B cell (primary cell): ENCODE data around the gene PABPC1L2A. TPM values are rescaled to one million over a fixed set of nuclear protein-coding genes. Genes with fewer than 3 reads are reported as not detected.
"Not testable (repeated sequence)": the region's sequence is repeated elsewhere in the genome, so short reads cannot be mapped to it uniquely, and the experiment has no call there.

Source experiments
- ATAC-seq: fragments of 200-7000 bp; cut with Tn5 transposase; one replicate; pipeline ENCODE4 v1.10.0; 2021; ENCODE audit warnings: low read depth, mild to moderate bottlenecking, moderate number of reproducible peaks, moderate library complexity
- CTCF ChIA-PET: fragments of 350-600 bp; sonication (Branson Sonifier 250); formaldehyde crosslinking; loops from one replicate; lab custom pipeline; 2021; ENCODE audit warnings: antibody characterized with exemption, inconsistent platforms; lab: Charles Lee
- POLR2A ChIA-PET: fragments of 350-600 bp; sonication (Branson Sonifier 250); formaldehyde crosslinking; loops from one replicate; lab custom pipeline; 2021; ENCODE audit warnings: antibody characterized with exemption; lab: Charles Lee
- DNase-seq: peaks from one replicate; pipeline ENCODE4 v3.0.0; 2013
- H2AFZ ChIP-seq: 2 replicates; pipeline ENCODE4 v1.6.1; 2012; ENCODE audit warnings: mild to moderate bottlenecking, low read depth, low read length; ENCODE audit not compliant: insufficient read depth, poor library complexity, severe bottlenecking
- H3K27ac ChIP-seq, 2 donors: 1 replicate in 1 of 2; 2 replicates in 1 of 2; pipeline ENCODE4 v1.5.1; 2012 to 2013; ENCODE audit warnings: low read length in 2 of 2, mild to moderate bottlenecking in 2 of 2, moderate library complexity in 1 of 2
- H3K27me3 ChIP-seq, 4 experiments: fragments of 200-600 bp in 1 of 4; sonication (generic) in 1 of 4; replicated peaks in 1 of 4; 1 replicate in 2 of 4; 2 replicates in 2 of 4; pipeline versions ENCODE4 v1.6.1 to v1.7.0; 2013 to 2016; ENCODE audit warnings: low read length in 3 of 4, mild to moderate bottlenecking in 2 of 4, mixed read lengths in 1 of 4, moderate library complexity in 1 of 4; ENCODE audit not compliant: insufficient read depth in 4 of 4, control insufficient read depth in 3 of 4; ENCODE audit errors: control extremely low read depth in 1 of 4
- H3K36me3 ChIP-seq, 2 experiments: replicated peaks in 1 of 2; 1 replicate in 1 of 2; 2 replicates in 1 of 2; pipeline versions ENCODE4 v1.6.1 to v1.7.1; 2013; ENCODE audit warnings: low read length in 1 of 2; ENCODE audit not compliant: insufficient read depth in 2 of 2, control insufficient read depth in 1 of 2; ENCODE audit errors: control extremely low read depth in 1 of 2, extremely low read depth in 1 of 2
- H3K4me1 ChIP-seq, 2 donors: fragments of 200-600 bp in 1 of 2; sonication (generic) in 1 of 2; 1 replicate in 1 of 2; 2 replicates in 1 of 2; pipeline versions ENCODE4 v1.5.1 to v1.6.1; 2013 to 2017; ENCODE audit warnings: low read length in 2 of 2; ENCODE audit not compliant: control insufficient read depth in 2 of 2, insufficient read depth in 2 of 2
- H3K4me2 ChIP-seq: replicated peaks from 2 replicates; pipeline ENCODE3; 2012; ENCODE audit warnings: mild to moderate bottlenecking, low read depth, low read length; ENCODE audit not compliant: poor library complexity, severe bottlenecking
- H3K4me3 ChIP-seq, 5 experiments: fragments of 200-600 bp in 1 of 5; sonication (generic) in 1 of 5; 1 replicate in 3 of 5; 2 replicates in 2 of 5; pipeline versions ENCODE4 v1.5.1 to v1.7.0; 2011 to 2016; ENCODE audit warnings: low read length in 4 of 5, mild to moderate bottlenecking in 4 of 5, low read depth in 2 of 5, control low read depth in 1 of 5, moderate library complexity in 1 of 5; ENCODE audit not compliant: insufficient read depth in 1 of 5; ENCODE audit errors: control extremely low read depth in 1 of 5, extremely low read depth in 1 of 5
- H3K79me2 ChIP-seq: fragments of 200-600 bp; sonication (generic); one replicate; pipeline ENCODE4 v1.6.0; 2016; ENCODE audit warnings: low read length; ENCODE audit not compliant: control insufficient read depth, insufficient read depth
- H3K9ac ChIP-seq: fragments of 200-600 bp; sonication (generic); 2 replicates; pipeline ENCODE4 v1.6.1; 2017; ENCODE audit warnings: mild to moderate bottlenecking, low read length, moderate library complexity
- H3K9me3 ChIP-seq, 3 donors: one replicate each; pipeline versions ENCODE4 v1.6.1 to v1.7.1; 2013; ENCODE audit warnings: low read length in 2 of 3; ENCODE audit not compliant: control insufficient read depth in 2 of 3, insufficient read depth in 1 of 3; ENCODE audit errors: control extremely low read depth in 1 of 3
- H4K20me1 ChIP-seq: 2 replicates; pipeline ENCODE4 v1.6.0; 2012; ENCODE audit warnings: mild to moderate bottlenecking, low read length; ENCODE audit not compliant: insufficient read depth, control insufficient read depth, poor library complexity, severe bottlenecking
- H3K27ac Mint-ChIP-seq: one replicate; pipeline ENCODE4 v1.8.0; 2021; ENCODE audit warnings: mixed read lengths
- H3K27me3 Mint-ChIP-seq: one replicate; pipeline ENCODE4 v1.8.0; 2021; ENCODE audit warnings: mixed read lengths
- H3K4me1 Mint-ChIP-seq: one replicate; pipeline ENCODE4 v1.8.0; 2021; ENCODE audit warnings: mixed read lengths
- H3K4me3 Mint-ChIP-seq: one replicate; pipeline ENCODE4 v1.8.0; 2021; ENCODE audit warnings: mixed read lengths
- H3K9me3 Mint-ChIP-seq: one replicate; pipeline ENCODE4 v1.8.0; 2022; ENCODE audit warnings: mixed read lengths; ENCODE audit not compliant: insufficient read depth
- EZH2 ChIP-seq: IDR thresholded peaks from 2 replicates; pipeline ENCODE4 v1.6.1; 2012; ENCODE audit warnings: borderline replicate concordance, low read depth, mild to moderate bottlenecking, moderate library complexity, low read length; ENCODE audit not compliant: insufficient read depth, poor library complexity, severe bottlenecking
- WGBS: methylation state at CpG from one replicate; pipeline ENCODE4 v1.1.5; 2013; ENCODE audit warnings: missing lambda C conversion rate; ENCODE audit not compliant: insufficient coverage; 5-methylcytosine and 5-hydroxymethylcytosine counted together
- intact Hi-C: fragments of 100-400 bp; cut with micrococcal nuclease; formaldehyde crosslinking; loops from one replicate; pipeline ENCODE4 v1.10.0; 2022
- polyA plus RNA-seq: library from polyadenylated mRNA; depleted of rRNA; stranded (reverse); fragments of >200 nt; gene quantifications from 2 replicates; pipeline ENCODE4 v1.2.3, GENCODE V29; 2012
- total RNA-seq, 2 donors: library from RNA; stranded (reverse); fragments of 120-200 nt in 1 of 2; gene quantifications; 1 replicate in 1 of 2; 2 replicates in 1 of 2; pipeline versions ENCODE4 v1.2.3 to v1.2.4, GENCODE V29; 2013 to 2022
- TF ChIP-seq, protein P1 (sequence below): fragments of 200-600 bp; IDR thresholded peaks from one replicate; pipeline ENCODE4 v1.8.0; 2022; ENCODE audit warnings: antibody characterized with exemption, mild to moderate bottlenecking

The PABPC1L2A gene
- total and polyA plus RNA-seq, 2 donors (not counting 1 experiment from before 2014, with no cell fraction given) = not detected

DNA sequence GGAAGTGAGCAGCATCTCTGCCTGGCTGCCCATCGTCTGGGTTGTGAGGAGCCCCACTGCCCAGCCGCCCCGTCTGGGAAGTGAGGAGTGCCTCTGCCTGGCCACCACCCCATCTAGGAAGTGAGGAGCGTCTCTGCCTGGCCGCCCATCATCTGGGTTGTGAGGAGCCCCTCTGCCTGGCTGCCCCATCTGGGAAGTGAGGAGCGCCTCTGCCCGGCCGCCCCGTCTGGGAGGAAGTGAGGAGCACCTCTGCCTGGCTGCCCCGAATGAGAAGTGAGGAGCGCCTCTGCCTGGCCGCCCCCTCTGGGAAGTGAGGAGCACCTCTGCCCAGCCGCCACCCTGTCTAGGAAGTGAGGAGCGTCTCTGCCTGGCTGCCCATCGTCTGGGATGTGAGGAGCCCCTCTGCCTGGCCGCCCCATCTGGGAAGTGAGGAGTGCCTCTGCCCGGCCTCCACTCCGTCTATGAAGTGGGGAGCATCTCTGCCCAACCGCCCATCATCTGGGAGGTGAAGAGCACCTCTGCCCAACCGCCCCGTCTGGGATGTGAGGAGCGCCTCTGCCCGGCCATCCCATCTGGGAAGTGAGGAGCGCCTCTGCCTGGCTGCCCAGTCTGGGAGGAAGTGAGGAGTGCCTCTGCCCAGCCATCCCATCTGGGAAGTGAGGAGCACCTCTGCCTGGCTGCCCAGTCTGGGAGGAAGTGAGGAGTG lies 11.4 kb downstream of the PABPC1L2A start:
- ATAC-seq, H3K27me3 ChIP-seq, CTCF ChIA-PET, H3K79me2 ChIP-seq, H3K9ac ChIP-seq, H3K4me1 Mint-ChIP-seq, H3K4me3 ChIP-seq, H2AFZ ChIP-seq, intact Hi-C loops, H3K27me3 Mint-ChIP-seq, H3K4me2 ChIP-seq, H3K4me1 ChIP-seq, H3K4me3 Mint-ChIP-seq, POLR2A ChIA-PET, H4K20me1 ChIP-seq, H3K27ac ChIP-seq, DNase-seq, H3K9me3 Mint-ChIP-seq, H3K27ac Mint-ChIP-seq, H3K36me3 ChIP-seq: not testable (repeated sequence)
- WGBS = 84% methylated on average over 7 of the region's 24 CpGs
- H3K9me3 ChIP-seq = peaks cover 0 to 27% (median 0%) of the 10 kb centered on the region in 3 donors

DNA sequence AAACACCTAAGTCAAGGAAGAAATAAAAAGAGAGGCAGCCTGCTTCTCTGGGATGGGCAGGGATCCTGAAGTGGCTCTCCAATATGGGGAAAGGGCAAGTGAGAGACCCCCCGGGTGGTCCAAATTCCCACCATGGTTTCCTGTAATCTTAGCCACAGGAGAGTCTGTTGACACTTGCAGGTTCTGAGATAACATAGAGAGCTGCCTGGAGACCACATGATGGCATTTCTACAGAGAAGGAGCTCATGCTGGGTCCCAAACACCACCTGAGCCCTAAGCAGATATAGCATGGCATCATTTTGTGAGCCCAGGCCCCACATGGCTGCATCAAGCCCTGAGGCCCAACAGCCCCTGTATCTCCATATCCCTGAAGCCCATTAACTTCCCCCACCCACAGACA lies 50.4 kb downstream of the PABPC1L2A start:
- no CpG with 5 or more reads among the region's 1 CpG for WGBS
- no peak overlapping the region for H3K4me3 ChIP-seq
- H4K20me1 ChIP-seq = no peaks in the 10 kb centered on the region
- peaks cover 0 to 11% (median 0%) of the 10 kb centered on the region in 3 donors for H3K9me3 ChIP-seq
- ChIA-PET POLR2A (no interaction called here), CTCF (no interaction called here)
- H3K27ac ChIP-seq = no peak overlapping the region
- no peaks in the 10 kb centered on the region for H3K4me1 ChIP-seq
- ATAC-seq (no peak), DNase-seq (no peak)
- TF ChIP-seq EZH2 = no peak
- TF ChIP-seq, protein P1, sequence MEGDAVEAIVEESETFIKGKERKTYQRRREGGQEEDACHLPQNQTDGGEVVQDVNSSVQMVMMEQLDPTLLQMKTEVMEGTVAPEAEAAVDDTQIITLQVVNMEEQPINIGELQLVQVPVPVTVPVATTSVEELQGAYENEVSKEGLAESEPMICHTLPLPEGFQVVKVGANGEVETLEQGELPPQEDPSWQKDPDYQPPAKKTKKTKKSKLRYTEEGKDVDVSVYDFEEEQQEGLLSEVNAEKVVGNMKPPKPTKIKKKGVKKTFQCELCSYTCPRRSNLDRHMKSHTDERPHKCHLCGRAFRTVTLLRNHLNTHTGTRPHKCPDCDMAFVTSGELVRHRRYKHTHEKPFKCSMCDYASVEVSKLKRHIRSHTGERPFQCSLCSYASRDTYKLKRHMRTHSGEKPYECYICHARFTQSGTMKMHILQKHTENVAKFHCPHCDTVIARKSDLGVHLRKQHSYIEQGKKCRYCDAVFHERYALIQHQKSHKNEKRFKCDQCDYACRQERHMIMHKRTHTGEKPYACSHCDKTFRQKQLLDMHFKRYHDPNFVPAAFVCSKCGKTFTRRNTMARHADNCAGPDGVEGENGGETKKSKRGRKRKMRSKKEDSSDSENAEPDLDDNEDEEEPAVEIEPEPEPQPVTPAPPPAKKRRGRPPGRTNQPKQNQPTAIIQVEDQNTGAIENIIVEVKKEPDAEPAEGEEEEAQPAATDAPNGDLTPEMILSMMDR = no peak
- no peak overlapping the region for H3K4me2 ChIP-seq
- H3K9ac ChIP-seq = no peak overlapping the region
- H3K4me1 Mint-ChIP-seq = no peaks in the 10 kb centered on the region
- intact Hi-C loops = no loop called here
- no peaks in the 10 kb centered on the region for H3K79me2 ChIP-seq
- H3K4me3 Mint-ChIP-seq = no peak overlapping the region
- H3K27me3 Mint-ChIP-seq = no peaks in the 10 kb centered on the region
- H3K27me3 ChIP-seq = peaks cover 0 to 4% (median 0%) of the 10 kb centered on the region in 4 experiments
- peaks cover 4% of the 10 kb centered on the region for H3K9me3 Mint-ChIP-seq
- no peaks in the 10 kb centered on the region for H3K36me3 ChIP-seq
- H3K27ac Mint-ChIP-seq = no peak overlapping the region
- no peak overlapping the region for H2AFZ ChIP-seq

Other genes starting within 250 kb of the PABPC1L2A start
- not detected in 2 replicates for gene FAM236C, start 166.9 kb downstream of the PABPC1L2A start, total RNA-seq
- not detected in 2 replicates for gene FAM236C, start 166.9 kb downstream of the PABPC1L2A start, polyA plus RNA-seq
- gene FAM236A, start 141.3 kb downstream of the PABPC1L2A start, total RNA-seq = not detected in 2 replicates
- not detected in 2 replicates for gene FAM236A, start 141.3 kb downstream of the PABPC1L2A start, polyA plus RNA-seq
- gene DMRTC1, start 135.7 kb downstream of the PABPC1L2A start, total RNA-seq = 0.34 and 0.66 TPM in 2 replicates
- gene DMRTC1, start 135.7 kb downstream of the PABPC1L2A start, polyA plus RNA-seq = 0.42 and 0.58 TPM in 2 replicates
- not detected in 2 replicates for gene PABPC1L2B, start 76.6 kb downstream of the PABPC1L2A start, total RNA-seq
- gene PABPC1L2B, start 76.6 kb downstream of the PABPC1L2A start, polyA plus RNA-seq = not detected in 2 replicates
- 1.7 and 2.0 TPM in 2 replicates for gene NAP1L2, start 135.3 kb upstream of the PABPC1L2A start, total RNA-seq
- gene NAP1L2, start 135.3 kb upstream of the PABPC1L2A start, polyA plus RNA-seq = 0.13 and 0.25 TPM in 2 replicates